Choroid plexus epithelial cell (primary cell): Measurements from ENCODE around the gene CTNNAL1.

Experiments
- DNase-seq: peaks from one replicate; pipeline ENCODE4 v3.0.0-alpha.2; 2010; ENCODE audit warnings: low read depth
- H3K4me3 ChIP-seq: 2 replicates; pipeline ENCODE4 v1.5.1; 2011; ENCODE audit warnings: low read depth, mild to moderate bottlenecking, control low read depth, low read length, moderate library complexity
- CTCF ChIP-seq: conservative IDR thresholded peaks from 2 replicates; pipeline ENCODE4 v1.5.1; 2011; ENCODE audit warnings: low read depth, mild to moderate bottlenecking, control low read depth, inconsistent platforms, low read length, moderate library complexity

CTNNAL1 gene

GRCh38 chr9:109027176-109027575 lies 13.9 kb upstream of the CTNNAL1 start:
- TF ChIP-seq CTCF: no peak
- DNase-seq: no peak
- no peak overlapping the region for H3K4me3 ChIP-seq

GRCh38 chr9:109026306-109026705 lies 13.0 kb upstream of the CTNNAL1 start:
- no peak overlapping the region for H3K4me3 ChIP-seq
- no peak for DNase-seq
- TF ChIP-seq CTCF: no peak

- TF ChIP-seq CTCF: no peak
- no peak overlapping the region for H3K4me3 ChIP-seq
- no peak for DNase-seq
Observed at GRCh38 chr9:109022873-109023272, 9.6 kb upstream of the CTNNAL1 start.

- peak; percentile 3 for DNase-seq
- no peak for TF ChIP-seq CTCF
- no peak overlapping the region for H3K4me3 ChIP-seq
Observed at GRCh38 chr9:109020581-109021511, 7.5 kb upstream of the CTNNAL1 start.

- no peak overlapping the region for H3K4me3 ChIP-seq
- TF ChIP-seq CTCF: no peak
- peak; percentile 4 for DNase-seq
Observed at GRCh38 chr9:109020113-109020512, 6.8 kb upstream of the CTNNAL1 start.

GRCh38 chr9:109019420-109019819 lies 6.1 kb upstream of the CTNNAL1 start:
- no peak for TF ChIP-seq CTCF
- no peak overlapping the region for H3K4me3 ChIP-seq
- no peak for DNase-seq

- no peak for TF ChIP-seq CTCF
- H3K4me3 ChIP-seq: no peak overlapping the region
- DNase-seq: no peak
Observed at GRCh38 chr9:109017493-109017892, 4.2 kb upstream of the CTNNAL1 start.
